Mesothelial cell of epicardium (in vitro differentiated cells): Measurements from ENCODE around the gene CTDP1. TPM values are rescaled to one million over a fixed set of nuclear protein-coding genes. Genes with fewer than 3 reads are reported as not detected.

Experiments used
- DNase-seq, 2 experiments: peaks; one replicate each; pipeline ENCODE4 v3.0.0; 2021; ENCODE audit warnings: low spot score in 2 of 2; ENCODE audit not compliant: unreplicated experiment in 2 of 2
- H3K27ac Mint-ChIP-seq: 2 replicates; pipeline ENCODE4 v1.8.0; 2021; ENCODE audit warnings: mixed read lengths
- H3K27me3 Mint-ChIP-seq: 2 replicates; pipeline ENCODE4 v1.8.0; 2021; ENCODE audit warnings: low read depth, mixed read lengths
- H3K36me3 Mint-ChIP-seq: 2 replicates; pipeline ENCODE4 v1.8.0; 2021; ENCODE audit warnings: mixed read lengths
- H3K4me1 Mint-ChIP-seq: 2 replicates; pipeline ENCODE4 v1.8.0; 2021; ENCODE audit warnings: mixed read lengths
- H3K4me3 Mint-ChIP-seq: 2 replicates; pipeline ENCODE4 v1.8.0; 2021; ENCODE audit warnings: mild to moderate bottlenecking, moderate library complexity, mixed read lengths
- H3K9me3 Mint-ChIP-seq: 2 replicates; pipeline ENCODE4 v1.8.0; 2021; ENCODE audit warnings: mixed read lengths
- CTCF ChIP-seq: fragments of 200-600 bp; sonication (generic); IDR thresholded peaks from one replicate; pipeline ENCODE4 v1.5.0; 2021; ENCODE audit warnings: antibody characterized with exemption; ENCODE audit not compliant: unreplicated experiment
- total RNA-seq: library from RNA; stranded (reverse); gene quantifications from 3 replicates; pipeline ENCODE4 v1.2.1, GENCODE V29; 2021

CTDP1 gene
- total RNA-seq, 1 donor from 2014 or later, result 24.1 TPM

- Mint-ChIP-seq H3K4me3 (no peak overlapping the region), H3K9me3 (peaks cover 42% of the 10 kb centered on the region), H3K36me3 (peaks cover 32% of the 10 kb centered on the region), H3K27me3 (no peaks in the 10 kb centered on the region), H3K27ac (no peak overlapping the region), H3K4me1 (peaks cover 7% of the 10 kb centered on the region)
- DNase-seq, result no peak
- TF ChIP-seq CTCF, result no peak
Measured at GRCh38 chr18:79756826-79757225, 77.2 kb downstream of the CTDP1 start.

DNA sequence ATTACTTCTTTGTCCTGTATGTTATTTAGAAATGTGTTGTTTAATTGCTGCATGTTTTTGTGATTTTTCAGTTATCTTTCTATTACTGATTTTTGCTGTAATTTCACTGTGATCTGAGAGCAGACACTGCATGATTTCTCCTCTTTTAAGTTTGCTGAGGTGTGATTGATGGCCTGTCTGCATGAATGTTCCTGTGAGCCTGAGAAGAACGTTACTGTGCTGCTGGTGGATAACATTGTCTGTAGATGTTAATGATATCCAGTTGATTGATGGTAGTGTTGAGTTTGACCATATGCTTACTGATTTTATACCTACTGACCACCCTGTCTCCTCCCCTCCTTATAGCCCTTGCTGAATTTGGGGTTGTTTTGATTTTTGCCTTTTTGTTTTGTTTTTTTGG is 80.7 kb downstream of the CTDP1 start:
- no peak for DNase-seq
- Mint-ChIP-seq H3K9me3 (peaks cover 52% of the 10 kb centered on the region), H3K4me1 (peaks cover 7% of the 10 kb centered on the region), H3K4me3 (no peak overlapping the region), H3K36me3 (peaks cover 27% of the 10 kb centered on the region), H3K27me3 (no peaks in the 10 kb centered on the region), H3K27ac (no peak overlapping the region)
- no peak for TF ChIP-seq CTCF

DNA sequence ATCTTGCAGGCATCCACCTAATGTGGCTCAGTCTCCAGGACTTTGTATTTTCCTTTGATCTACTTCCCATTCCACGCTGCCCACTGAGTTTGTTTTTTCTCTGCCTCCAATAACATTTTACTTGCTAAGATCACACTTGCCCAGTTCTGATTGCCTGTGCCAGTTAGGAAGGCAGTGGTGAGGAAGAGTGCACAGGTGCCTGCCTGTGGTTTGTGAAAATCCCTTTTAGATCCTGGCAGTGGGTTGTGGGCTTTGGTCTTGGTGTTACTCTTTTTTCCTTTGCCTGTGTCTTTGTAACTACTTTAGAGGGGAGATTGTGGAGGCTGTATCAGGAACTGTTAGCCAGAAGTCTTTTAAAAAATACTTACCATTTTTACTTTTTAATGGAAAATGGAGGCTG is 81.3 kb downstream of the CTDP1 start:
- Mint-ChIP-seq H3K27ac (no peak overlapping the region), H3K4me3 (no peak overlapping the region), H3K36me3 (peaks cover 27% of the 10 kb centered on the region), H3K9me3 (peaks cover 52% of the 10 kb centered on the region), H3K27me3 (peaks cover 5% of the 10 kb centered on the region), H3K4me1 (peaks cover 7% of the 10 kb centered on the region)
- TF ChIP-seq CTCF, result no peak
- DNase-seq, result no peak

DNA sequence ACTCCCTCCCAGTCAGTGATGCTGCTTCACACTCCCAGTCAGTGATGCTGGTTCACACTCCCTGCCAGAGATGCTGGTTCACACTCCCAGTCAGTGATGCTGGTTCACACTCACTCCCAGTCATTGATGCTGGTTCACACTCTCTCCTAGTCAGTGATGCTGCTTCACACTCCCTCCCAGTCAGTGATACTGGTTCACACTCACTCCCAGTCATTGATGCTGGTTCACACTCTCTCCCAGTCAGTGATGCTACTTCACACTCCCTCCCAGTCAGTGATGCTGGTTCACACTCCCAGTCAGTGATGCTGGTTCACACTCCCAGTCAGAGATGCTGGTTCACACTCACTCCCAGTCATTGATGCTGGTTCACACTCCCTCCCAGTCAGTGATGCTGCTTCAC is 83.8 kb downstream of the CTDP1 start:
- Mint-ChIP-seq H3K9me3 (peaks cover 51% of the 10 kb centered on the region), H3K27me3 (peaks cover 14% of the 10 kb centered on the region)

DNA sequence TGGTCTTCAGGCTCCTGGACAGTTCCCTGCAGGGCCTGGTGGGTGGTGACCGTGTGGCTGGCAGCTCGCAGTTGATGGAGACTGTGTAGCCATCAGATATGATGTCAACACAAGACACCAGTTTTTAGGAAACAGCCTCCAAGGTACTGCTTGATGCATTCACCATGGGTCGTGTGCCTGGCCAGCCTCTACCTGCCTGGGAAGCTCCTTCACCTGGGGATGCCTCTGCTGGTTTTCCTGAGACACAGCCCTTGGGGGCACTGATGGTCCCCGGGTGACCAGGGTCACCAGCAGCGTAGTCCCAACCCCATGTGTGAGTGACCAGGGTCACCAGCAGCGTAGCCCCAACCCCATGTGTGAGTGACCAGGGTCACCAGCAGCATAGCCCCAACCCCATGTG is 84.5 kb downstream of the CTDP1 start:
- H3K4me1 Mint-ChIP-seq, result peaks cover 7% of the 10 kb centered on the region

More for the DNA sequence above, 83.8 kb downstream of the CTDP1 start:
- peaks cover 7% of the 10 kb centered on the region for H3K4me1 Mint-ChIP-seq
- TF ChIP-seq CTCF, result no peak
- peaks cover 6% of the 10 kb centered on the region for H3K36me3 Mint-ChIP-seq
- H3K27ac Mint-ChIP-seq, result no peak overlapping the region
- DNase-seq, result no peak
- no peak overlapping the region for H3K4me3 Mint-ChIP-seq

More for the DNA sequence above, 84.5 kb downstream of the CTDP1 start:
- H3K27me3 Mint-ChIP-seq, result peaks cover 15% of the 10 kb centered on the region
- no peak overlapping the region for H3K4me3 Mint-ChIP-seq
- DNase-seq, result no peak
- peaks cover 2% of the 10 kb centered on the region for H3K36me3 Mint-ChIP-seq
- TF ChIP-seq CTCF, result no peak
- H3K9me3 Mint-ChIP-seq, result peaks cover 47% of the 10 kb centered on the region
- H3K27ac Mint-ChIP-seq, result no peak overlapping the region
